GM06990 (cell line): ENCODE results near the gene BMERB1.

ENCODE experiments used
- DNase-seq: peaks from one replicate; pipeline ENCODE4 v3.0.0-alpha.2; 2011; ENCODE audit not compliant: insufficient read length; ENCODE audit errors: extremely low read depth
- H3K27me3 ChIP-seq: replicated peaks from 2 replicates; pipeline ENCODE4 v1.6.0; 2011; ENCODE audit warnings: low read length; ENCODE audit not compliant: control insufficient read depth, insufficient read depth
- H3K36me3 ChIP-seq: 2 replicates; pipeline ENCODE4 v1.5.1; 2011; ENCODE audit warnings: low read length; ENCODE audit not compliant: control insufficient read depth, insufficient read depth
- H3K4me3 ChIP-seq: replicated peaks from 2 replicates; pipeline ENCODE4 v1.5.1; 2011; ENCODE audit warnings: low read depth, mild to moderate bottlenecking, control low read depth, low read length
- TF ChIP-seq, protein P1 (sequence below): IDR thresholded peaks from 2 replicates; pipeline ENCODE4 v1.5.1; 2011; ENCODE audit warnings: low read length, control low read depth, mild to moderate bottlenecking, inconsistent platforms; ENCODE audit not compliant: insufficient read depth, poor library complexity, severe bottlenecking

BMERB1 gene

DNA sequence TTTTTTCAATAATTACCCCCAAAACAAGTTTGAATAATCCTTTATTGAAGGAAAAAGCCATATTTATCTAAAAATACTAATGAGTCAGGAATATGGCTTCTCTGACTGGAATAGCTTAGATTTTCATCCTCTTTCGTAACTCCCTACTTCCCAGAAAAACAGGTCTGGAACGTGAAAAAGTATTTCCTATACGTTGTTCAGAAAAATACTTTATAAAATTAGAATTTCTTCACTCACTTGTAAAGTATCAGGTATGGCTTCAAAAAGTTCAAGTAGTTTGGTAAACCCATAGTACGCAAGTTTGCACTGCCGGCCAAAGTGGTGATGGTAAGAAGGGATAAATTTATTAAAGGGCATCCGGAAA, 174.9 kb downstream of the BMERB1 start:
- Histone ChIP-seq H3K36me3 (peaks cover 33% of the 10 kb centered on the region), H3K27me3 (no peaks in the 10 kb centered on the region), H3K4me3 (no peak overlapping the region)
- TF ChIP-seq, protein P1, sequence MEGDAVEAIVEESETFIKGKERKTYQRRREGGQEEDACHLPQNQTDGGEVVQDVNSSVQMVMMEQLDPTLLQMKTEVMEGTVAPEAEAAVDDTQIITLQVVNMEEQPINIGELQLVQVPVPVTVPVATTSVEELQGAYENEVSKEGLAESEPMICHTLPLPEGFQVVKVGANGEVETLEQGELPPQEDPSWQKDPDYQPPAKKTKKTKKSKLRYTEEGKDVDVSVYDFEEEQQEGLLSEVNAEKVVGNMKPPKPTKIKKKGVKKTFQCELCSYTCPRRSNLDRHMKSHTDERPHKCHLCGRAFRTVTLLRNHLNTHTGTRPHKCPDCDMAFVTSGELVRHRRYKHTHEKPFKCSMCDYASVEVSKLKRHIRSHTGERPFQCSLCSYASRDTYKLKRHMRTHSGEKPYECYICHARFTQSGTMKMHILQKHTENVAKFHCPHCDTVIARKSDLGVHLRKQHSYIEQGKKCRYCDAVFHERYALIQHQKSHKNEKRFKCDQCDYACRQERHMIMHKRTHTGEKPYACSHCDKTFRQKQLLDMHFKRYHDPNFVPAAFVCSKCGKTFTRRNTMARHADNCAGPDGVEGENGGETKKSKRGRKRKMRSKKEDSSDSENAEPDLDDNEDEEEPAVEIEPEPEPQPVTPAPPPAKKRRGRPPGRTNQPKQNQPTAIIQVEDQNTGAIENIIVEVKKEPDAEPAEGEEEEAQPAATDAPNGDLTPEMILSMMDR = no peak
- no peak for DNase-seq

DNA sequence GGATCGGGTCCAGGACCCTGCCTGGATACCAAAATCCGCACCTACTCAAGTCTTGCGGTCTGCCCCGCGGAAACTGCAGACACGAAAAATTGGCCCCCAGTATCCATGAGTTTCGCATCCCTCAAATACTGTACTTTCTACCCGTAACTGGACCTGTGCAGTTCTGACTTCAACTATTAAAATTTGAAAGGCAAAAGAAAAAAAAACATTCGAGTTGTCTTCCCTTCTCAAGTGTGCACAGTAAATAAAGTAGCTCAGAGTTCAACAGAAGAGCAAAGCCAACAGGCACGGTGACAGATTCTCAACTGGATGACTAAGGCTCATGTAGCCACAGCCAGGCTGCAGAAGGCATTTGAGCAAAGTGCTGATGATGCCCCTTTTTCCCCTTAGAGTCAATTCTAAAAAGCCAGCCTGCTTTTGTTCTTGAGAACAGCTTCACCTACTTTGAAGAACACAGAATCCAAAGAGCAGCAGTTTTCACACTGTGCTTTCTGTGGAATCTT, 176.0 kb downstream of the BMERB1 start:
- TF ChIP-seq, protein P1 = no peak
- H3K27me3 ChIP-seq = no peaks in the 10 kb centered on the region
- H3K4me3 ChIP-seq = no peak overlapping the region
- peaks cover 27% of the 10 kb centered on the region for H3K36me3 ChIP-seq
- DNase-seq = no peak

DNA sequence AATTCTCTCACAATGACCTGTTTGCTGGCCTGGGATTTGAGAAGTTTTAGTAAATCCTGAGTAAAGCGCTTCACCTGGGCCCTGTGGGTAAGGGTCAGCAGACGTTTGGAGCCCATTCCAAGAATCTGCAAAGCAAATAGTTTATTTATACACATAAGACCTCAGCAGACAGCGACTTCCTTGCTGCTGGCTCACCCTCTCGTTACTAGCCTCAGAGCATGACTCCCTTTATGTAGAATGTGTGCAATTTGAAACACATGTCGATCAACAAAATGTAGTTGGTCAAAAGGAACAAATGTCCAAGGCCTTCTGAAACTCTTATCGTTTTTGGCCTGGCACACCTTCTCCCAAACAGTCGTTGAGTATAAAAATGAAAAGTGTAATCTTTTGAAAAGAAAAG, 177.2 kb downstream of the BMERB1 start:
- H3K4me3 ChIP-seq = no peak overlapping the region
- peaks cover 22% of the 10 kb centered on the region for H3K36me3 ChIP-seq
- no peaks in the 10 kb centered on the region for H3K27me3 ChIP-seq
- TF ChIP-seq, protein P1 = no peak
- DNase-seq = no peak

DNA sequence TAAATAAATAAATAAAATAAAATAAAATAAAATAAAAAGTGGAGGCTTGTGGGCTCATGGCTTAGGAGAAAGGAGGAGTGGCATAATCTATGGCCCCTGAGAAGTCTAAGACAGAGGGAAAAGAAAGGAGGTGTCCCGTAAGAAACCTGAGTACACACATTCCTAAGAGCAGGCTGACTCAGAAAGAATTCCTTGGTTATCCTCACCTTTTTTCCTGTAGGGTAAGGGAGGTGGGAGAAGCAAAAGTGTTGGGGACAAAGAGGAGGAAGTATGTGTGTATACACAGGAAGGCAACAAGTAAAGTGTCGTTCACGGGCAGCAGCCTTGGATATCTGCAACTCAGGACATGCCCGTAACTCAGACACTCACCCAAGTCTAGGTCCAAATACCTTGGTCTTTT, 179.3 kb downstream of the BMERB1 start:
- no peaks in the 10 kb centered on the region for H3K27me3 ChIP-seq
- peaks cover 24% of the 10 kb centered on the region for H3K36me3 ChIP-seq
- no peak for DNase-seq
- TF ChIP-seq, protein P1 = no peak
- H3K4me3 ChIP-seq = no peak overlapping the region

DNA sequence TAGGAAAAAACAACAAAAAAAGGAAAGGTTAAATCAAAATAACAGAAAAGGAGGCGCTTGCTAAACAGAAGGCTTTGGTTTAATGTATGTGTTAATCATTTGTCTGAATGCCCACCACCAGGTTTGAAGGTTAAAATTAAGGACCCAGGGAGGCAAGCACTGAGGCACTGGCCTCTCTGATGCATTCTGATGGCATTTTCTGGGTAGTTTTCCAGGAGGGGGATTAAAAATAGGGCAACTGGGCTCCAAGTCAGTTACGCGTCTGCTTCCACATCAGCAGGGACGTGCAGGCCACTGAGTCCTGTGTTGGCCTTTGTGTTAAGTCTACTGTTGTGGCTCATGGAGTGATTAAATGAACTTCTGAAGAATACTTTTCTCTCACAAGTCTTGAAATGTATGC, 181.6 kb downstream of the BMERB1 start:
- DNase-seq = no peak
- TF ChIP-seq, protein P1 = no peak
- peaks cover 25% of the 10 kb centered on the region for H3K36me3 ChIP-seq
- H3K4me3 ChIP-seq = no peak overlapping the region
- no peaks in the 10 kb centered on the region for H3K27me3 ChIP-seq

DNA sequence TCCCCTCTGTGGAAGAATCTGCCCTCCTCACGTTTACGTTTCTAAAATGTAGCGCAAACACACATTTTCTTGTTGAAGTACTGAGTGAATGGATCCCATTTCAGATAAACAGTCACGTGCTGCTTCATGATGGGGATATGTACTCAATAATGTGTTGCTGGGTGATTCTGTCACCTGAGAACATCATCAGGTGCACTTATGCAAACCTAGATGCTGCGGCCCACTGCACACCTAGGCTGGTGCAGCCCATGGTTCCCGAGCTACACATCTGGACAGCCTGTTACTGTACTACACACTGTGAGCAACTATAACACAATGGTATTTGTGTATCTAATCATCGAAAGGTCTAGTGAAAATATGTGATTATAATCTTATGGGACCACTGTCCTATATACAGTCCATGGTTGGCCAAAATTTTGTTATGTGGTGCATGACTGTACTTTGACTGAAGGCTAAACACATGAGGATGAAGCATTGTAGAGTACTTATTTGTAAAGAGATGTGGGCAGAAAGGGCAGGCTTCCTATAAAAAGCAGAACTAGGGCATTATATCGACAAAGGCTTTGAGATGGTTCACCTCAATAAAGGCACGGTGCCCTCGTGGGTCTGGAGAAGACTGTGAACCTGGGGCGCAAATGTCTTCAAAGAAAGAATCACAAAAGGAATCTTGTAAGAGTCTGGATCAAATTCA, 182.2 kb downstream of the BMERB1 start:
- no peak for DNase-seq
- H3K36me3 ChIP-seq = peaks cover 25% of the 10 kb centered on the region
- no peak overlapping the region for H3K4me3 ChIP-seq
- no peaks in the 10 kb centered on the region for H3K27me3 ChIP-seq
- TF ChIP-seq, protein P1 = no peak
